B cell (primary cell): ENCODE data around the gene TXNDC2.

ENCODE experiments used
- CTCF ChIP-seq: fragments of 200-600 bp; IDR thresholded peaks from one replicate; pipeline ENCODE4 v1.8.0; 2022; ENCODE audit warnings: antibody characterized with exemption, mild to moderate bottlenecking
- EZH2 ChIP-seq: IDR thresholded peaks from 2 replicates; pipeline ENCODE4 v1.6.1; 2012; ENCODE audit warnings: borderline replicate concordance, low read depth, mild to moderate bottlenecking, moderate library complexity, low read length; ENCODE audit not compliant: insufficient read depth, poor library complexity, severe bottlenecking

GRCh38 chr18:9884532-9885140 is 1.1 kb upstream of the TXNDC2 start:
- no peak for TF ChIP-seq EZH2
- no peak for TF ChIP-seq CTCF
